ENCODE measurements around the gene PPP2R3A.
"Not testable (repeated sequence)": the region's sequence is repeated elsewhere in the genome, so short reads cannot be mapped to it uniquely, and the experiment has no call there.

Gene PPP2R3A

GRCh38 chr3:136114421-136114820 lies 148.9 kb downstream of the PPP2R3A start:
- ATAC-seq = no peak
- no peak for TF ChIP-seq ZNF565 (CRISPR knock-in tag; conservative IDR thresholded peaks at IDR 0.05; ENCODE audit: low read depth)
- TF ChIP-seq TSHZ2 (CRISPR knock-in tag; IDR thresholded peaks at IDR 0.05) = no peak
- no peak for TF ChIP-seq SNAI2 (CRISPR knock-in tag; IDR thresholded peaks at IDR 0.05)
- no peak for TF ChIP-seq TCF4 (CRISPR knock-in tag; IDR thresholded peaks at IDR 0.05; ENCODE audit: borderline replicate concordance)
- TF ChIP-seq OSR1 (CRISPR knock-in tag; IDR thresholded peaks at IDR 0.05) = no peak
- TF ChIP-seq ZFP30 (CRISPR knock-in tag; IDR thresholded peaks at IDR 0.05) = no peak

- ATAC-seq = not testable (repeated sequence)
These were observed 153.8 kb downstream of the PPP2R3A start for GRCh38 chr3:136119332-136119731.

- not testable (repeated sequence) for ATAC-seq
- TF ChIP-seq ZNF8 (CRISPR knock-in tag; IDR thresholded peaks at IDR 0.05) = peak; percentile 66; the same call in 1 of the 2 replicates
These were observed 154.3 kb downstream of the PPP2R3A start for GRCh38 chr3:136119783-136120182.

- TF ChIP-seq ZNF70 (CRISPR knock-in tag; IDR thresholded peaks at IDR 0.05) (no peak), OSR1 (CRISPR knock-in tag; IDR thresholded peaks at IDR 0.05) (no peak), TCF4 (CRISPR knock-in tag; IDR thresholded peaks at IDR 0.05; ENCODE audit: borderline replicate concordance) (no peak), ZC3H10 (CRISPR knock-in tag; IDR thresholded peaks at IDR 0.05) (no peak), POU6F1 (CRISPR knock-in tag; IDR thresholded peaks at IDR 0.05; ENCODE audit: borderline replicate concordance, low read depth) (no peak)
- peak; percentile 89 for ATAC-seq
These were observed 155.1 kb downstream of the PPP2R3A start for GRCh38 chr3:136120373-136121348.

GRCh38 chr3:136122006-136122405 lies 156.5 kb downstream of the PPP2R3A start:
- ATAC-seq = no peak
- no peak for TF ChIP-seq POU6F1 (CRISPR knock-in tag; IDR thresholded peaks at IDR 0.05; ENCODE audit: borderline replicate concordance, low read depth)
- no peak for TF ChIP-seq ZFP30 (CRISPR knock-in tag; IDR thresholded peaks at IDR 0.05)
- TF ChIP-seq PPARA (CRISPR knock-in tag; IDR thresholded peaks at IDR 0.05; ENCODE audit: borderline replicate concordance) = no peak
- TF ChIP-seq ARNTL (CRISPR knock-in tag; IDR thresholded peaks at IDR 0.05; ENCODE audit: borderline replicate concordance, low read depth) = no peak
- no peak for TF ChIP-seq TOX (CRISPR knock-in tag; IDR thresholded peaks at IDR 0.05; ENCODE audit: borderline replicate concordance)
- no peak for TF ChIP-seq ZNF70 (CRISPR knock-in tag; IDR thresholded peaks at IDR 0.05)
- no peak for TF ChIP-seq BACH2 (CRISPR knock-in tag; IDR thresholded peaks at IDR 0.05; ENCODE audit: borderline replicate concordance)
- no peak for TF ChIP-seq PATZ1 (CRISPR knock-in tag; IDR thresholded peaks at IDR 0.05; ENCODE audit: borderline replicate concordance)
- TF ChIP-seq OSR1 (CRISPR knock-in tag; IDR thresholded peaks at IDR 0.05) = no peak
- no peak for TF ChIP-seq TSHZ2 (CRISPR knock-in tag; IDR thresholded peaks at IDR 0.05)
- TF ChIP-seq ISL1 (CRISPR knock-in tag; IDR thresholded peaks at IDR 0.05) = no peak
- TF ChIP-seq ZC3H10 (CRISPR knock-in tag; IDR thresholded peaks at IDR 0.05) = no peak
- TF ChIP-seq CSDC2 (CRISPR knock-in tag; IDR thresholded peaks at IDR 0.05) = no peak
- no peak for TF ChIP-seq ESRRG (CRISPR knock-in tag; IDR thresholded peaks at IDR 0.05)

Data from SK-N-SH treated with all-trans-retinoic acid at 6 μM for 48 hours (cell line).